Upper lobe of right lung (tissue), 1 donor: ENCODE measurements around the gene MYOT. TPM values are rescaled to one million over a fixed set of nuclear protein-coding genes. Genes with fewer than 3 reads are reported as not detected.

Experiments used
- ATAC-seq: fragments of 200-7000 bp; cut with Tn5 transposase; one replicate; pipeline ENCODE4 v1.9.1; 2020; ENCODE audit warnings: mild to moderate bottlenecking, moderate library complexity
- DNase-seq: peaks from one replicate; pipeline ENCODE4 v3.0.0-alpha.2; 2020
- H3K27ac ChIP-seq: fragments of 200-600 bp; one replicate; pipeline ENCODE4 v1.8.0; 2022
- H3K27me3 ChIP-seq: fragments of 200-600 bp; one replicate; pipeline ENCODE4 v1.8.0; 2022; ENCODE audit warnings: mild to moderate bottlenecking
- H3K36me3 ChIP-seq: fragments of 200-600 bp; one replicate; pipeline ENCODE4 v1.8.0; 2022
- H3K4me1 ChIP-seq: fragments of 200-600 bp; one replicate; pipeline ENCODE4 v1.8.0; 2022
- H3K4me3 ChIP-seq: fragments of 200-600 bp; one replicate; pipeline ENCODE4 v1.8.0; 2022; ENCODE audit warnings: mild to moderate bottlenecking
- H3K9me3 ChIP-seq: fragments of 200-600 bp; one replicate; pipeline ENCODE4 v1.8.0; 2022
- intact Hi-C: fragments of 100-400 bp; cut with DNase I; formaldehyde crosslinking; loops from one replicate; pipeline ENCODE4 v1.11.0; 2022
- total RNA-seq: library from RNA; stranded (reverse); fragmentation: NEBNext Ultra II Directional; extraction: Animal tissue kit (Norgen Biotek cat#: 25700); gene quantifications from one replicate; pipeline ENCODE4 v1.2.1, GENCODE V29; 2021
- TF ChIP-seq, protein P1 (sequence below): fragments of 200-600 bp; IDR thresholded peaks from one replicate; pipeline ENCODE4 v1.8.0; 2022; ENCODE audit warnings: antibody characterized with exemption
- donor health status: DM: no; HTN: yes; CAD: no; lungs with severe emphysema.

Gene MYOT
- total RNA-seq, 1 donor from 2014 or later: not detected

DNA sequence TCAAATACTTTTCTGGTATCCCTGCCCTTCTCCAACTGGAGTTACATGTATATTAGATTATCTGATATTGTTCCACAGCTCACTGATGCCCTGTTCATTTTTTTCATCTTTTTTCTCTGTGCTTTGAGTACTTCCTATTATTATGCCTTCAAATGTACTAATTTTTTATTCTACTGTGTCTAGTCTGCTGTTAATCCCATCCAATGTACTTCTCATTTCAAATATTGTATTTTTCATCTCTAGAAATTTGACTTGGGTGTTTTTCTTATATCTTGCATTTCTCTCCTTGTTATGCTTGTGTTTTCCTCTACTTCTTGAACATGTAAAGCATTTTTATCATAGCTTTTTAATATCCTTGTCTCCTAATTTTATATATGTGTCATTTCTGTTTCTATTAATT is 41.6 kb upstream of the MYOT start:
- H3K4me3 ChIP-seq: no peak overlapping the region
- H3K4me1 ChIP-seq: no peaks in the 10 kb centered on the region
- no peak for DNase-seq
- ATAC-seq: no peak
- intact Hi-C loops: no loop called here
- H3K27ac ChIP-seq: no peak overlapping the region
- TF ChIP-seq, protein P1, sequence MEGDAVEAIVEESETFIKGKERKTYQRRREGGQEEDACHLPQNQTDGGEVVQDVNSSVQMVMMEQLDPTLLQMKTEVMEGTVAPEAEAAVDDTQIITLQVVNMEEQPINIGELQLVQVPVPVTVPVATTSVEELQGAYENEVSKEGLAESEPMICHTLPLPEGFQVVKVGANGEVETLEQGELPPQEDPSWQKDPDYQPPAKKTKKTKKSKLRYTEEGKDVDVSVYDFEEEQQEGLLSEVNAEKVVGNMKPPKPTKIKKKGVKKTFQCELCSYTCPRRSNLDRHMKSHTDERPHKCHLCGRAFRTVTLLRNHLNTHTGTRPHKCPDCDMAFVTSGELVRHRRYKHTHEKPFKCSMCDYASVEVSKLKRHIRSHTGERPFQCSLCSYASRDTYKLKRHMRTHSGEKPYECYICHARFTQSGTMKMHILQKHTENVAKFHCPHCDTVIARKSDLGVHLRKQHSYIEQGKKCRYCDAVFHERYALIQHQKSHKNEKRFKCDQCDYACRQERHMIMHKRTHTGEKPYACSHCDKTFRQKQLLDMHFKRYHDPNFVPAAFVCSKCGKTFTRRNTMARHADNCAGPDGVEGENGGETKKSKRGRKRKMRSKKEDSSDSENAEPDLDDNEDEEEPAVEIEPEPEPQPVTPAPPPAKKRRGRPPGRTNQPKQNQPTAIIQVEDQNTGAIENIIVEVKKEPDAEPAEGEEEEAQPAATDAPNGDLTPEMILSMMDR: no peak
- H3K27me3 ChIP-seq: no peaks in the 10 kb centered on the region
- no peaks in the 10 kb centered on the region for H3K9me3 ChIP-seq
- H3K36me3 ChIP-seq: no peaks in the 10 kb centered on the region

DNA sequence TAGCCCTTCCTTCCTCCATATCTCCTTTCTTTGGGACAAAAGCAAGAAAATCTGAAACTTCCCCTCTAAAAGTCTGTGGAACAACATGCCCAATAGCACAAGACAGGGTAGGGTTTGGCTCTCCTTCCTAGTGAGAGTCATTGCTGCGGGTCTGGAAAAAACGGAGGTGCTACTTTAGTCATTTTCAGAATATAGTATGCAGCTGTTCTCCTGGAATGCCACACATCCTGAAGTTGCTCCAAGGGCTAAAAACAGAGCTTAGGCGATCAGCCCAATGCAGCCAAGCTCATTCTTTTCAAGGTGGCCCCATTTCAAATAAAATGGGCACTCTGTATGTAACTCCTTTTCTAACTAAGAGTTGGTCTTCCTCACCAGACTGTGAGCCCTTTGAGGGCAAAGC is 39.5 kb upstream of the MYOT start:
- no peak overlapping the region for H3K27ac ChIP-seq
- TF ChIP-seq, protein P1: no peak
- ATAC-seq: no peak

DNA sequence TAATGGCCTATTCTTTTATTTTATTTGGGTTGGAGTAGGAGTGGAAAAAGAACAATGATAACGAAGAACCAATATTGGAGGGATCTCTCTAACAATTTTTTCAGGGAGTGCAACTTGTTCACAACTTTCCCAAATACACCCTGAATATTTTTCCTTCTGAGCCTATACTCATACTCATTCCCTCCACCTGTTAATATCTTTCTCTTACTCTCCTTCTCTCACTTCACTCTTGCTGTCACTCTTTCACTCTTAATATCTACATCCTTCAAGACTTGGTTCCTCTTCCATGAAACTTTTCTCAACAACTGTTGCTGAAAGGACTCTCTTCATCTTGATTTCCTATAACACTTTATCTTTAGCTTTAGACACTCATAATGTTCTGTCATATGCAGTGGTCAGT is 39.0 kb upstream of the MYOT start:
- TF ChIP-seq, protein P1: no peak
- Histone ChIP-seq H3K4me1 (no peaks in the 10 kb centered on the region), H3K27me3 (no peaks in the 10 kb centered on the region), H3K36me3 (no peaks in the 10 kb centered on the region), H3K9me3 (no peaks in the 10 kb centered on the region), H3K4me3 (no peak overlapping the region), H3K27ac (no peak overlapping the region)
- DNase-seq: no peak
- ATAC-seq: no peak
- intact Hi-C loops: no loop called here

More for the DNA sequence above, 39.5 kb upstream of the MYOT start:
- Histone ChIP-seq H3K27me3 (no peaks in the 10 kb centered on the region), H3K9me3 (no peaks in the 10 kb centered on the region), H3K4me1 (no peaks in the 10 kb centered on the region), H3K36me3 (no peaks in the 10 kb centered on the region), H3K4me3 (no peak overlapping the region)
- intact Hi-C loops: no loop called here
- no peak for DNase-seq

DNA sequence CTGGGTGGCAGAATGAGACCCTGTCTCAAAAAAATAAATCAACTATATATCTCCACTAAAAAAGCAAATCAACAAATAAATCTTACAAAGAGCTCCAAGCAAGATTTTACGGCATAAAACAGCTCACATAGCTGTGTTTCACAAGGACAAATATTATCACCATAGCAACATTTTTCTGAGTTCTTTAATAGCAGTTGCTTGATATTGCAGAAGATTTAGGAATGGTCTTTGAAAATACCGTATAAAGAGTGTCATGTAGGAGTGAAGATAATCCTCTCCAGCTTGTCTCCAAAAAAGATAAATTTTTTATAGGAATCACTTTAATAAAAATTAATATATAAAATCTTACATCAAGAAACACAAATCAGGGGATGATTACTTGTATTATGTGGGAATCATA is 36.6 kb upstream of the MYOT start:
- ATAC-seq: no peak

DNA sequence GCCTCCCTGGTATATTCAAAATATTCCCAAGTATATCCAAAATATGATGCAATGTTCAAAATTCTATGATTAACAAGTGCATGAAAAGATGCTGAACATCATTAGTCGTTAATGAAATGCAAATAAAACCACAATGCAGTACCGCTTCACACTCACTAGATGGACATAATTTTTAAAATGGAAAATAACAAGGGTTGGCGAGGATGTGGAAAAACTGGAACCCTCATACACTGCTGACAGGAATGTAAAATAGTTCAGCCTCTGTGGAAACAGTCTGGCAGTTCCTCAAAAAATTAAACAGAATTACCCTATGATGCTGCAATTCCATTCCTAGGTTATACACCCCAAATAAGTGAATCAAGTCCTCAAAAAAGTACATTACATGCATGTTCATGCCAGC is 36.1 kb upstream of the MYOT start:
- Histone ChIP-seq H3K4me3 (no peak overlapping the region), H3K4me1 (no peaks in the 10 kb centered on the region), H3K36me3 (no peaks in the 10 kb centered on the region), H3K9me3 (no peaks in the 10 kb centered on the region), H3K27ac (no peak overlapping the region), H3K27me3 (no peaks in the 10 kb centered on the region)
- TF ChIP-seq, protein P1: peak; percentile 13
- intact Hi-C loops: no loop called here
- DNase-seq (no peak), ATAC-seq (no peak)

More for the DNA sequence above, 36.6 kb upstream of the MYOT start:
- H3K27ac ChIP-seq: no peak overlapping the region
- DNase-seq: no peak
- H3K9me3 ChIP-seq: no peaks in the 10 kb centered on the region
- H3K36me3 ChIP-seq: no peaks in the 10 kb centered on the region
- no peaks in the 10 kb centered on the region for H3K4me1 ChIP-seq
- no peaks in the 10 kb centered on the region for H3K27me3 ChIP-seq
- intact Hi-C loops: no loop called here
- TF ChIP-seq, protein P1: no peak
- no peak overlapping the region for H3K4me3 ChIP-seq

DNA sequence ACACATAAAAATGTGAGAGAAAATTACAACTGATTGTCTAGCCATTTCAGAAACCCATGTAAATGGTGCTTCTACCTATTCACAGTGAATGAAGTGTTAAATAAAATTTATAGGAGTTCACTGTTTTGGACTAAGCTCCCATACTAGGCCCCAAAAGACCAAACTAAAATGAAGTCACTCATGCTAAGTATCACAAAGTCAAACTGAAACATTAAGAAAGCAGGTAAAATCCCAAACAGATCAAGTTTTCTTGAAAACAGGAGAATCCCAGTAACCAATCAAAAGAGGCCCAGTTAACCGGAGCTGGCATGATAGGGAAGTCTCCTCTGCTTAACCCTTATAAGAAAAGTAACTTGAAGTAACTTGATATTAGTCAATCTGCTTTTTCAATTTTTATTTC is 35.2 kb upstream of the MYOT start:
- TF ChIP-seq, protein P1: no peak
- no peak overlapping the region for H3K4me3 ChIP-seq
- intact Hi-C loops: no loop called here
- no peaks in the 10 kb centered on the region for H3K27me3 ChIP-seq
- DNase-seq: no peak
- no peak for ATAC-seq
- no peak overlapping the region for H3K27ac ChIP-seq
- no peaks in the 10 kb centered on the region for H3K36me3 ChIP-seq
- no peaks in the 10 kb centered on the region for H3K4me1 ChIP-seq
- H3K9me3 ChIP-seq: no peaks in the 10 kb centered on the region
